ENCODE data around the gene HIP1. TPM values are rescaled to one million over a fixed set of nuclear protein-coding genes. Genes with fewer than 3 reads are reported as not detected.
"Not testable (repeated sequence)": the region's sequence is repeated elsewhere in the genome, so short reads cannot be mapped to it uniquely, and the experiment has no call there.

Gene HIP1
- total RNA-seq, 1 experiment from 2014 or later = 13.7 TPM

- Histone ChIP-seq H3K36me3 (ENCODE audit: control insufficient read depth, insufficient read depth, low read length) (no peaks in the 10 kb centered on the region), H3K4me3 (ENCODE audit: low read depth, low read length) (no peak overlapping the region), H3K27me3 (replicated peaks; ENCODE audit: control insufficient read depth, insufficient read depth, low read length) (no peaks in the 10 kb centered on the region), H3K4me1 (no peaks in the 10 kb centered on the region; the same call in 1 of the 2 replicates), H3K9me3 (no peaks in the 10 kb centered on the region)
- no peaks in the 10 kb centered on the region for H3K9me3 Mint-ChIP-seq (ENCODE audit: unreplicated experiment)
- intact Hi-C loops (cut with micrococcal nuclease; ENCODE audit: unreplicated experiment) = no loop called here
- H3K36me3 Mint-ChIP-seq (ENCODE audit: insufficient read depth, unreplicated experiment) = no peaks in the 10 kb centered on the region
- H3K4me1 Mint-ChIP-seq (ENCODE audit: low read depth, unreplicated experiment) = no peaks in the 10 kb centered on the region
- POLR2A ChIA-PET = no interaction called here
- BruUV-seq (replicated peaks) = no TSS peak
- peaks cover 12% of the 10 kb centered on the region for H3K27me3 Mint-ChIP-seq (ENCODE audit: insufficient read depth, unreplicated experiment)
- CTCF ChIA-PET = no interaction called here
- DNase-seq = no peak
- TF ChIP-seq CTCF (IDR thresholded peaks at IDR 0.05; ENCODE audit: insufficient read depth in 1 of 2, low read depth in 1 of 2, low read length in 1 of 2, severe bottlenecking in 1 of 2, unreplicated experiment in 1 of 2) = no peak
- no peak overlapping the region for H3K4me3 Mint-ChIP-seq (ENCODE audit: unreplicated experiment)
- H3K27ac Mint-ChIP-seq (ENCODE audit: unreplicated experiment) = no peak overlapping the region
Observed at GRCh38 chr7:75776295-75776971, 37.7 kb upstream of the HIP1 start.

DNA sequence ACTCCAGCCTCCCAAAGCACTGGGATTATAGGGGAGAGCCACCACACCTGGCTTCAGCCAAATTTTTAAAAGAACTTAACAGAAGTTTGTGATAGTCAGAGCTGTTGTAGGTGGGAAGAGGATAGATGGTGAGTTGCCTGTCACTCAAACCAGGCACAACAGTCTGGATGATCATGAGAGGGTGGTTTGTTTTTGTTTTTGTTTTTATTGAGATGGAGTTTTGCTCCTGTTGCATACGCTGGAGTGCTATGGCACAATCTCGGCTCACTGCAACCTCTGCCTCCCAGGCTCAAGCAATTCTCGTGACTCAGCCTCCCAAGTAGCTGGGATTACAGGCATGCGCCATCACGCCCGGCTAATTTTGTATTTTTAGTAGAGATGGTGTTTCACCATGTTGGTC lies 35.2 kb upstream of the HIP1 start:
- H3K4me1 Mint-ChIP-seq (ENCODE audit: low read depth, unreplicated experiment); H3K9me3 Mint-ChIP-seq (ENCODE audit: unreplicated experiment); BruUV-seq (replicated peaks); H3K4me3 ChIP-seq (ENCODE audit: low read depth, low read length); H3K9me3 ChIP-seq; H3K27ac Mint-ChIP-seq (ENCODE audit: unreplicated experiment); intact Hi-C loops (cut with micrococcal nuclease; ENCODE audit: unreplicated experiment); H3K27me3 ChIP-seq (replicated peaks; ENCODE audit: control insufficient read depth, insufficient read depth, low read length); CTCF ChIA-PET; H3K36me3 Mint-ChIP-seq (ENCODE audit: insufficient read depth, unreplicated experiment); H3K4me3 Mint-ChIP-seq (ENCODE audit: unreplicated experiment); H3K27me3 Mint-ChIP-seq (ENCODE audit: insufficient read depth, unreplicated experiment); POLR2A ChIA-PET; H3K4me1 ChIP-seq; H3K36me3 ChIP-seq (ENCODE audit: control insufficient read depth, insufficient read depth, low read length); DNase-seq: not testable (repeated sequence)

- Mint-ChIP-seq H3K4me3 (ENCODE audit: unreplicated experiment) (no peak within 1 kb of the TSS), H3K4me1 (ENCODE audit: low read depth, unreplicated experiment) (no peaks in the 10 kb centered on the region), H3K27me3 (ENCODE audit: insufficient read depth, unreplicated experiment) (no peaks in the 10 kb centered on the region), H3K36me3 (ENCODE audit: insufficient read depth, unreplicated experiment) (no peaks in the 10 kb centered on the region), H3K9me3 (ENCODE audit: unreplicated experiment) (no peaks in the 10 kb centered on the region), H3K27ac (ENCODE audit: unreplicated experiment) (no peak within 1 kb of the TSS)
- H3K9me3 ChIP-seq = no peaks in the 10 kb centered on the region
- no peak for TF ChIP-seq CTCF (IDR thresholded peaks at IDR 0.05; ENCODE audit: insufficient read depth in 1 of 2, low read depth in 1 of 2, low read length in 1 of 2, severe bottlenecking in 1 of 2, unreplicated experiment in 1 of 2)
- no peaks in the 10 kb centered on the region for H3K27me3 ChIP-seq (replicated peaks; ENCODE audit: control insufficient read depth, insufficient read depth, low read length)
- no peaks in the 10 kb centered on the region for H3K36me3 ChIP-seq (ENCODE audit: control insufficient read depth, insufficient read depth, low read length)
- H3K4me3 ChIP-seq (ENCODE audit: low read depth, low read length) = no peak within 1 kb of the TSS
- no TSS peak for BruUV-seq (replicated peaks)
- intact Hi-C loops (cut with micrococcal nuclease; ENCODE audit: unreplicated experiment) = no loop called here
- ChIA-PET CTCF (no interaction called here), POLR2A (no interaction called here)
- no peak for DNase-seq
- no peaks in the 10 kb centered on the region; the same call in 1 of the 2 replicates for H3K4me1 ChIP-seq
Observed at GRCh38 chr7:75772081-75773077, 33.6 kb upstream of the HIP1 start, which contains the start of gene CCL26. TSS of gene CCL26 (minus strand) at chr7:75772211. CDS start at chr7:75772176, 35 bp downstream.

Measured in Caco-2 (cell line).